ENCODE data around the gene LRCH4.

The LRCH4 gene

GRCh38 chr7:100584054-100584682 is 1.8 kb downstream of the LRCH4 start:
- peaks cover 10% of the 10 kb centered on the region for H3K4me1 ChIP-seq (ENCODE audit: control insufficient read depth, insufficient read depth, low read length)
- H3K27me3 ChIP-seq (ENCODE audit: control insufficient read depth, insufficient read depth, low read length), result no peaks in the 10 kb centered on the region
- H3K36me3 ChIP-seq (ENCODE audit: control insufficient read depth, insufficient read depth, low read length), result peaks cover 25% of the 10 kb centered on the region
- H3K27ac ChIP-seq (ENCODE audit: low read depth, low read length), result peak overlapping the region; percentile 67
- H3K4me3 ChIP-seq (ENCODE audit: low read length), result peak overlapping the region; percentile 92
- H3K9ac ChIP-seq (ENCODE audit: low read length), result peak overlapping the region; percentile 37

GRCh38 chr7:100583132-100584053 is 2.5 kb downstream of the LRCH4 start:
- no peaks in the 10 kb centered on the region for H3K27me3 ChIP-seq (ENCODE audit: control insufficient read depth, insufficient read depth, low read length)
- no peak overlapping the region for H3K9ac ChIP-seq (ENCODE audit: low read length)
- peak overlapping the region; percentile 67 for H3K27ac ChIP-seq (ENCODE audit: low read depth, low read length)
- H3K36me3 ChIP-seq (ENCODE audit: control insufficient read depth, insufficient read depth, low read length), result peaks cover 25% of the 10 kb centered on the region
- H3K4me3 ChIP-seq (ENCODE audit: low read length), result peak overlapping the region; percentile 70
- H3K4me1 ChIP-seq (ENCODE audit: control insufficient read depth, insufficient read depth, low read length), result peaks cover 10% of the 10 kb centered on the region

- H3K27ac ChIP-seq (ENCODE audit: low read depth, low read length), result no peak overlapping the region
- H3K36me3 ChIP-seq (ENCODE audit: control insufficient read depth, insufficient read depth, low read length), result peaks cover 28% of the 10 kb centered on the region
- H3K4me3 ChIP-seq (ENCODE audit: low read length), result no peak overlapping the region
- no peak overlapping the region for H3K9ac ChIP-seq (ENCODE audit: low read length)
- no peaks in the 10 kb centered on the region for H3K27me3 ChIP-seq (ENCODE audit: control insufficient read depth, insufficient read depth, low read length)
- peaks cover 10% of the 10 kb centered on the region for H3K4me1 ChIP-seq (ENCODE audit: control insufficient read depth, insufficient read depth, low read length)
These were observed 3.3 kb downstream of the LRCH4 start for GRCh38 chr7:100582650-100583049.

GRCh38 chr7:100582041-100582579 is 3.8 kb downstream of the LRCH4 start:
- Histone ChIP-seq H3K27me3 (ENCODE audit: control insufficient read depth, insufficient read depth, low read length) (no peaks in the 10 kb centered on the region), H3K9ac (ENCODE audit: low read length) (no peak overlapping the region), H3K36me3 (ENCODE audit: control insufficient read depth, insufficient read depth, low read length) (peaks cover 28% of the 10 kb centered on the region), H3K4me1 (ENCODE audit: control insufficient read depth, insufficient read depth, low read length) (peaks cover 10% of the 10 kb centered on the region), H3K4me3 (ENCODE audit: low read length) (no peak overlapping the region), H3K27ac (ENCODE audit: low read depth, low read length) (no peak overlapping the region)

- no peak overlapping the region for H3K9ac ChIP-seq (ENCODE audit: low read length)
- H3K27me3 ChIP-seq (ENCODE audit: control insufficient read depth, insufficient read depth, low read length), result no peaks in the 10 kb centered on the region
- H3K36me3 ChIP-seq (ENCODE audit: control insufficient read depth, insufficient read depth, low read length), result peaks cover 36% of the 10 kb centered on the region
- peaks cover 10% of the 10 kb centered on the region for H3K4me1 ChIP-seq (ENCODE audit: control insufficient read depth, insufficient read depth, low read length)
- no peak overlapping the region for H3K27ac ChIP-seq (ENCODE audit: low read depth, low read length)
- no peak overlapping the region for H3K4me3 ChIP-seq (ENCODE audit: low read length)
These were observed 5.3 kb downstream of the LRCH4 start for GRCh38 chr7:100580466-100581283.

GRCh38 chr7:100578246-100579183 is 7.4 kb downstream of the LRCH4 start:
- Histone ChIP-seq H3K36me3 (ENCODE audit: control insufficient read depth, insufficient read depth, low read length) (peaks cover 36% of the 10 kb centered on the region), H3K4me1 (ENCODE audit: control insufficient read depth, insufficient read depth, low read length) (no peaks in the 10 kb centered on the region), H3K27ac (ENCODE audit: low read depth, low read length) (no peak overlapping the region), H3K27me3 (ENCODE audit: control insufficient read depth, insufficient read depth, low read length) (no peaks in the 10 kb centered on the region), H3K9ac (ENCODE audit: low read length) (no peak overlapping the region), H3K4me3 (ENCODE audit: low read length) (no peak overlapping the region)

- Histone ChIP-seq H3K27ac (ENCODE audit: low read depth, low read length) (no peak overlapping the region), H3K4me1 (ENCODE audit: control insufficient read depth, insufficient read depth, low read length) (no peaks in the 10 kb centered on the region), H3K4me3 (ENCODE audit: low read length) (no peak overlapping the region), H3K27me3 (ENCODE audit: control insufficient read depth, insufficient read depth, low read length) (no peaks in the 10 kb centered on the region), H3K36me3 (ENCODE audit: control insufficient read depth, insufficient read depth, low read length) (peaks cover 36% of the 10 kb centered on the region), H3K9ac (ENCODE audit: low read length) (no peak overlapping the region)
These were observed 8.4 kb downstream of the LRCH4 start for GRCh38 chr7:100577507-100577906.

GRCh38 chr7:100577103-100577502 is 8.8 kb downstream of the LRCH4 start:
- H3K36me3 ChIP-seq (ENCODE audit: control insufficient read depth, insufficient read depth, low read length), result peaks cover 34% of the 10 kb centered on the region
- no peak overlapping the region for H3K4me3 ChIP-seq (ENCODE audit: low read length)
- H3K9ac ChIP-seq (ENCODE audit: low read length), result no peak overlapping the region

GRCh38 chr7:100576384-100576993 is 9.4 kb downstream of the LRCH4 start:
- Histone ChIP-seq H3K4me1 (ENCODE audit: control insufficient read depth, insufficient read depth, low read length) (no peaks in the 10 kb centered on the region), H3K36me3 (ENCODE audit: control insufficient read depth, insufficient read depth, low read length) (peaks cover 30% of the 10 kb centered on the region), H3K27me3 (ENCODE audit: control insufficient read depth, insufficient read depth, low read length) (no peaks in the 10 kb centered on the region), H3K9ac (ENCODE audit: low read length) (no peak overlapping the region), H3K27ac (ENCODE audit: low read depth, low read length) (no peak overlapping the region), H3K4me3 (ENCODE audit: low read length) (no peak overlapping the region)

More at GRCh38 chr7:100577103-100577502, 8.8 kb downstream of the LRCH4 start:
- Histone ChIP-seq H3K4me1 (ENCODE audit: control insufficient read depth, insufficient read depth, low read length) (no peaks in the 10 kb centered on the region), H3K27ac (ENCODE audit: low read depth, low read length) (no peak overlapping the region), H3K27me3 (ENCODE audit: control insufficient read depth, insufficient read depth, low read length) (no peaks in the 10 kb centered on the region)

- Histone ChIP-seq H3K27me3 (ENCODE audit: control insufficient read depth, insufficient read depth, low read length) (peaks cover 1% of the 10 kb centered on the region), H3K9ac (ENCODE audit: low read length) (no peak overlapping the region), H3K36me3 (ENCODE audit: control insufficient read depth, insufficient read depth, low read length) (peaks cover 24% of the 10 kb centered on the region), H3K4me3 (ENCODE audit: low read length) (no peak overlapping the region), H3K27ac (ENCODE audit: low read depth, low read length) (no peak overlapping the region), H3K4me1 (ENCODE audit: control insufficient read depth, insufficient read depth, low read length) (no peaks in the 10 kb centered on the region)
These were observed 10.1 kb downstream of the LRCH4 start for GRCh38 chr7:100575746-100576383.
